Activated gamma-delta T cell treated with Interleukin-2 at 50 U/mL for 16 hours (primary cell): ENCODE measurements around the gene URB1.

Experiments
- DNase-seq: peaks from one replicate; pipeline ENCODE4 v3.0.0-alpha.2; 2020

Gene URB1

GRCh38 chr21:32340863-32341848 lies 51.7 kb downstream of the URB1 start:
- no peak for DNase-seq

GRCh38 chr21:32338209-32338921 lies 54.4 kb downstream of the URB1 start:
- no peak for DNase-seq

- DNase-seq: no peak
These were observed 55.6 kb downstream of the URB1 start for GRCh38 chr21:32337206-32337605.

GRCh38 chr21:32336711-32337110 lies 56.1 kb downstream of the URB1 start:
- no peak for DNase-seq

- no peak for DNase-seq
These were observed 56.9 kb downstream of the URB1 start for GRCh38 chr21:32335601-32336575.

GRCh38 chr21:32334980-32335531 lies 57.8 kb downstream of the URB1 start:
- DNase-seq: no peak

GRCh38 chr21:32333953-32334673 lies 58.7 kb downstream of the URB1 start:
- no peak for DNase-seq

GRCh38 chr21:32332463-32332951 lies 60.3 kb downstream of the URB1 start:
- DNase-seq: no peak

- DNase-seq: no peak
These were observed 61.1 kb downstream of the URB1 start for GRCh38 chr21:32331444-32332305.

- no peak for DNase-seq
These were observed 62.0 kb downstream of the URB1 start for GRCh38 chr21:32330784-32331311.

- no peak for DNase-seq
These were observed 63.0 kb downstream of the URB1 start for GRCh38 chr21:32329776-32330175.

- no peak for DNase-seq
These were observed 63.5 kb downstream of the URB1 start for GRCh38 chr21:32329331-32329730.

GRCh38 chr21:32328595-32328994 lies 64.2 kb downstream of the URB1 start:
- DNase-seq: no peak

GRCh38 chr21:32325706-32326105 lies 67.1 kb downstream of the URB1 start:
- no peak for DNase-seq

GRCh38 chr21:32322676-32323075 lies 70.1 kb downstream of the URB1 start:
- no peak for DNase-seq

- DNase-seq: no peak
These were observed 70.7 kb downstream of the URB1 start for GRCh38 chr21:32322103-32322502.

- no peak for DNase-seq
These were observed 71.3 kb downstream of the URB1 start for GRCh38 chr21:32321480-32321879.

GRCh38 chr21:32320726-32321125 lies 72.1 kb downstream of the URB1 start:
- no peak for DNase-seq

- no peak for DNase-seq
These were observed 72.8 kb downstream of the URB1 start for GRCh38 chr21:32320059-32320458.

- no peak for DNase-seq
These were observed 73.8 kb downstream of the URB1 start for GRCh38 chr21:32319012-32319411.
